COLO829 (cell line): ENCODE results near the gene MAP3K2.
"Not testable (repeated sequence)": the region's sequence is repeated elsewhere in the genome, so short reads cannot be mapped to it uniquely, and the experiment has no call there.

Source experiments
- DNase-seq: peaks from one replicate; pipeline ENCODE4 v3.0.0; 2012; ENCODE audit warnings: low spot score

Gene MAP3K2

GRCh38 chr2:127421116-127421800 is 33.5 kb upstream of the MAP3K2 start:
- DNase-seq = no peak

- DNase-seq = no peak
These were observed 32.5 kb upstream of the MAP3K2 start for GRCh38 chr2:127420039-127420864.

- no peak for DNase-seq
These were observed 31.8 kb upstream of the MAP3K2 start for GRCh38 chr2:127419448-127420038.

GRCh38 chr2:127419112-127419430 is 31.3 kb upstream of the MAP3K2 start:
- DNase-seq = no peak

- DNase-seq = no peak
These were observed 30.7 kb upstream of the MAP3K2 start, which contains the start of gene PROC for GRCh38 chr2:127418300-127419111. TSS of gene PROC (plus strand) at chr2:127418427. CDS start at chr2:127419943, 1,516 bp downstream.

GRCh38 chr2:127417406-127417805 is 29.6 kb upstream of the MAP3K2 start:
- DNase-seq = no peak

- DNase-seq = no peak
These were observed 28.8 kb upstream of the MAP3K2 start for GRCh38 chr2:127416506-127417001.

GRCh38 chr2:127415593-127416505 is 28.1 kb upstream of the MAP3K2 start:
- DNase-seq = no peak

GRCh38 chr2:127414638-127415592 is 27.1 kb upstream of the MAP3K2 start:
- no peak for DNase-seq

GRCh38 chr2:127413782-127414637 is 26.2 kb upstream of the MAP3K2 start:
- no peak for DNase-seq

GRCh38 chr2:127413200-127413599 is 25.4 kb upstream of the MAP3K2 start:
- no peak for DNase-seq

GRCh38 chr2:127411653-127412369 is 24.0 kb upstream of the MAP3K2 start:
- DNase-seq = no peak

- peak; percentile 43 for DNase-seq
These were observed 23.3 kb upstream of the MAP3K2 start for GRCh38 chr2:127410871-127411652.

- not testable (repeated sequence) for DNase-seq
These were observed 21.9 kb upstream of the MAP3K2 start for GRCh38 chr2:127409716-127410115.

GRCh38 chr2:127408807-127409099 is 21.0 kb upstream of the MAP3K2 start:
- no peak for DNase-seq

GRCh38 chr2:127408004-127408806 is 20.4 kb upstream of the MAP3K2 start:
- peak; percentile 82 for DNase-seq

- DNase-seq = no peak
These were observed 19.9 kb upstream of the MAP3K2 start for GRCh38 chr2:127407661-127408003.
